ENCODE results near the gene INTS11.

Gene INTS11

GRCh38 chr1:1357871-1358432 lies 33.5 kb upstream of the INTS11 start:
- no peak for DNase-seq

- DNase-seq, result no peak
Observed at GRCh38 chr1:1356796-1357401, 32.4 kb upstream of the INTS11 start.

DNA sequence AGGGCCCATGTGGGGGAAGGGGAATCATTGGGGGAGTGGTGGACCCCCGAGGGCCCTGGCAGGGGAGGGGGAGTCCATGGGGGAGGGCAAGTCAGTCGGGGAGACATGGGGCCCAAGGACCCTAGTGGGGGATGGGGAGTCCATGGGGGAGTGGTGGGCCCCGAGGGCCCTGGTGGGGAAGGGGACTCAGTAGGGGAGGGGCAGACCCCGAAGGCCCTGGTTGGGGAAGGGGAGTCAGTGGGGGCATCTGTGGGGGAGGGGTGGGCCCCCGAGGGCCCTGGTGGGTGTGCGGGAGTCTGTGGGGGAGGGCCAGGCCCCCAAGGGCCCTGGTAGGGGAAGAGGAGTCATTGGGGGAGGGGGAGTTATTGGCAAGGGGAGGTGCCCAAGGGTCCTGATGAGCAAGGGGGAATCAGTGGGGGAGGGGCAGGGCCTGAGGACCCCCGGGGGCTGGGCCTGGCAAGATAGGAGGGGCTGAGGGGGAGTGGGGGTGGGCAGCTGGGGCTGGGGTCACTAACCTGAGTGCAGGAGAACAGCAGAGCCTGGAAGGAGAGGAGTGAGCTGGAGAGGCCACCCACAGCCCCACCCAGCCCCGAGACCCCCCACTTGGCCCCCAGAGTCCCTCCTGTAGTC lies 31.8 kb upstream of the INTS11 start:
- DNase-seq, result no peak

DNA sequence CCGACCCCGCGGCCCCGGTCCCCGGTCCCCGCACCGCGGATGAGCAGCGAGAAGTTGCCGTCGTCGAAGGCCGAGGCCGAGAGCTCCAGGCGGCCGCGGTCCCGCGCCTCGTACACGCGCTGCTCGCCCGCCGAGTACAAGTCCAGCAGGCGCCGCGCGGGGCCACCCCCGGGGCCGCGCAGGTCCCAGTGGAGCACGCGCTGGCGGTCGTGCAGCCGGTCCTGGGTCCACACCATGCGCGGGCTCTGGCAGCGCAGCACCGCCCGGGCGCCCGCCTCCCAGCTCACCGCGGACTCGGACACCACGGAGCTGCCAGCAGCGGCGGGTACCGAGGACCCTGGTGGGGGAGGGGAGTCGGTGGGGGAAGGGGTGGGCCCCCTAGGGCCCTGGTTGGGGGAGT lies 31.0 kb upstream of the INTS11 start:
- no peak for DNase-seq

DNA sequence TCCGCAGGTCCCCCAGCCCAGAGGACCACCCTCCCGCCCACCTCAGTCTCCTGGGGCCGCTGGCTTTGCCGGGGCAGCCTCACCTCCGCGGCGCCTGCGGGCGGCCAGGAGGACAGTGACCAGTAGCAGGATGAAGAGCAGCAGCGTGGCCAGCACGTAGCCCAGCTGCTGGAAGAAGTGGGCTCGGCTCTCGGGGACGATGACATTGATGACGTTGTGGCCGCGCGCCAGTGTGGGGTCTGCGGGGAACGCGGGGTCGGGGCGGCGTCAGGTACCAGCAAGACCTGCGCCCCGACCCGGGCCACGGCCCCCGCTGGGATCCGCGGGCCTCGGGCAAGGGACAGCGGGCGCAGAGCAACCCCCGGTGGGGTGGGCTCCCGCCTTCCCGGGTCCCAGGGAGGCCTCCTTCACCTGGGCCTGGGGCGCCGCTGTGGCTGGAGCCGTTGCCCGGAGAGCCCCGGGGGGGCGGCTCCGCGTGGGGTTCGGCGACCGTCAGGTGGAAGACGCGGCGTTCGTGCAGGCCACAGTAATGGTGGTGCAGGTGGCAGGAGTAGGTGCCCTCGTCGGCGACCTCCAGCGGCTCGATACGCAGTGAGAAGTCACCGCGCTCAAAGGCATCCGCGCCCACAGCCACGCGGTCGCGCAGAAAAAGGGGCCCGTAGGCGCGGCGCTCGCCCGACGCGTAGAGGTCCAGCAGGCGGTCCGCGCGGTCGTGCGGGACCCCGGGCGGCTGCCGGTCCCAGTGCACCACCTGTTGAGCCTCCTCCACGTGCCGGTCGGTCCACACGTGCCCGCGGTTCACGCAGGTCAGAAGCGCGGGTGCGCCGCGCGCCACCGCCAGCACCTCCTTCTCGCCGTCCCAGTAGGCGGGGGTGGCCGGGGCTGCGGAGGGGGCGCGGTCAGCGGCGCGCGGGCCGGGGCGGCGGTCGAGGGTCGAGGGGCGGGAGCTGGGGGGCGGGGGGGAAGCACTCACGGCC lies 30.1 kb upstream of the INTS11 start:
- no peak for DNase-seq

- no peak for DNase-seq
Observed at GRCh38 chr1:1353389-1354151, 29.1 kb upstream of the INTS11 start.

DNA sequence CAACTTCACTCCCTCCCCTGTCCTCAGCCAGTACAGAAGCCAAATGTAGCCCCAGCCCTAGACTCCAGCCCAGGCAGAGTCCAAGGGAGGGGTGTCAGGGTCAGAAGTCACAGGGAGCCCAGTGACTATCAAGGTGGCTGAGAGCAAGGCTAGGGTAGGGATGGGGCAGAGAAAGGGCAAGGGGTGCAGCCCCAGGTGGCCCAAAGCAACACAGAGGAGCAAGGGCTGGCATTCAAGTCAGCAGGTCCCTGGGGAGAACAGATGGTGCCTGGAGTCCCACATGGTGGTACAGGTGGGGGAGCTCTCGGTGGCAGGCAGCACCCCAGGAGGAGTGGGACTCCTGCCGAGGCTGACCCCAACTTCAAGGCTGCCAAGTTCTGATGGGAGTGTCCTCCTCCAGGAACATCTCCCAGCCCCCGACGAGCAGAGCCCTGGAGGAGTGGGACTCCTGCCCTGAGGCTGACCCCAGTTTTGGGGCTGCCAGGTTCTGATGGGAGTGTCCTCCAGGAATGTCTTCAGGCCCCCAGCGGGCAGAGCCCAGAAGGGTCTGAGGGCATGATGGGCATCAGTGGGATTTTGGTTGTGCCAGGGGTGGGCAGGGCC lies 28.4 kb upstream of the INTS11 start:
- no peak for DNase-seq

GRCh38 chr1:1351511-1352427 lies 27.3 kb upstream of the INTS11 start:
- no peak for DNase-seq

DNA sequence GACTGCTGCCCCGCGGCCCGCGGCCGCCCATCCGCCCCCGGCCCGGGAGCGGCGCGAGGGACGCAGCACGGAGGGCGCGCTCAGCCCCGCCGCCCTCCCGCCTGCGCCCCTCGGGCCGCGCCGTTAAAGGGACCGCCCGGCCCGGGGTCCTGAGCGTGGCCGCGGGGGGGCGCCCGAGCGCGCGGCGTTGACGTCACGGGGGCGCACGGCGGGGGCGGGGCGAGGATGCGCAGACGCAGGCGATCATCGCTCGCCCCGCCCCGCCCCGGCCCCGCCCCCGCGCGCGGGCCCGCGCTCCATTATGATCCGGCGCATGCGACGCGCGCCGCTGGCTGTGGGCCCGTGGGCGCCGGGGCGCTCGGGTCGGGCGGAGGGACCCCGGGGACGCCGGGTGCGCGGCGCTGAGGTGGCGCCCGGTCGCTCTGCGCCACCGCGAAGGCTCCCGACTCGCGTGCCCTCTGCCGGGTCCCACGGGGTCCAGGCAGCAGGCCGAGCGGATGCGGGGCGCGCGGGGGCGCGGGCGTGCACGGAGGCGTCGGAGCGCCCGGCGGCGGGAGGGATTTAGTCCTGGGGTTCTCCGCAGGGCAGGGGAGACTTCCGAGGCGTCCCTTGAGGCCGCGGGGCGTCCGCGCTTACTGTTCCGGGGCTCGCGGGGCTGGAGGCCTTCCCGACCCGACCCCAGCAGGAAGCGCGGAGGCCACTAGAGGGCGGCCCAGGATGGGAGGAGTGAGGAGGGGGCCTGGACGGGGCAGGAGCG lies 25.0 kb upstream of the INTS11 start, which contains the start of gene DVL1:
Gene DVL1, minus strand, starts transcription at position 163 of the 757 bp plus-strand sequence. CDS start 353 bp downstream, outside the sequence.
- peak; percentile 90 for DNase-seq

GRCh38 chr1:1348420-1349255 lies 24.2 kb upstream of the INTS11 start:
- DNase-seq, result no peak

DNA sequence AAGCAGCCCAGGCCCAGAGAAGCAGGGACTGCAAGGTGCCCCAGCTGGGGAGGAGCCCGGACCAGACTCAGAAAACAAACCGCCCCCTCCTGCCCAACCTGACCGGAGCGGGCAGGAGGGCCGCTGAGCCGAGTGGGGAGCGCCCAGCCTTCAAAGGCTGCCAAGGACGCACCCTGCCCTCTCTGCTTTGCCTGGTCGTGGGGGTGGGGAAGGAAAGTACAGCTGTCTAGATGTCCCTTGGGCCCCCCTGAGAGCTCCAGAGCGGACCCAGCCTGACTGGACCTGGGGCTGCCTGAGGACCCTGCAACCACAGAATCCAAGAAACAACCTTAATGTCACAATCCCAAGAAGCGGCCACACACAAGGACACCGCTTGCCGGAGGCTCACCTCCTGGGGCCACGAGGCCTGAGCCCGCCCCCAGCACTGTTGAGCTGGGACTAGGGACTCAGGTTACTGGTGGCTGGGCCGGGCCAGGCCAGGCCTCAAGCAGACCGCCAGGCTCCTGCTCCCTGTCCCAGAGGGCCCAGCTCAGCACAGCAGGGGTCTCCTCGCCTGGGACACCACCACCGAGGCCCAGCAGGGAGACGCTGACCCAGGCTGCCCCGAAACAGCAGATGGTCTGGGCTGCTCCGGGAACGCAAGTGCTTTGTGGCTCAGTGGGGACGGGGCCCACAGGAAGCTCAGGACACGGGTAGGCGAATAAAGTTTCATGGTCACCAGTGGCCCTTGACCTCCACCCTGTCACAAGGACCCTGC lies 23.4 kb upstream of the INTS11 start:
- DNase-seq, result no peak

DNA sequence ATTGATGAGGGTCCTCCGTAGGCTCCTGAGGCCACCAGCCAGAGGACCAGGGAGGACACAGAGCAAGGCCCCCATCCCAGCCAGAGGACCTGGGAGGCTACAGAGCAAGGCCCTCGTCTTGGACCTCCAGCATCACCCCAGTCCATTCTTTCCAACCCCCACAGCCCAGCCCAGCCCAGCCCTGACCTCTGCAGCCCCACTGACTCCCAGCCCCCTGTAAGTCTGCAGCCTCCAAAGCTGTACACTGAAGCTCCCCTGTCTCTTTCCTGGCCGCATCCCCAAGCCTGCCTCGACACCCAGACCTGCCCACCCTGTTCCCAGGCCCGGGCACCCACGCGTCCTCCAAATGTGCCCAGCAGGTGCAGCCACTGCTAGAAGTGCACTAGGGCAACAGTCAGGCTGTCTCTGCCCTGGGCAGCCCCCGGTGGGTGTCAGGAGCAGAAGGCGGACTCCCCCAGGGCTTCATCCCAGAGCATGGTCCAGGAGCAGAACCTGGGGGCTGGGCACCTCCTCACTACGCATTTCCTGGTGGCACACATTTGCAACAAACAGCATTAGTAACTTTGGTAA lies 22.7 kb upstream of the INTS11 start:
- DNase-seq, result no peak

GRCh38 chr1:1346501-1346890 lies 22.0 kb upstream of the INTS11 start:
- DNase-seq, result no peak

GRCh38 chr1:1345860-1346500 lies 21.5 kb upstream of the INTS11 start:
- DNase-seq, result no peak

GRCh38 chr1:1345384-1345783 lies 20.9 kb upstream of the INTS11 start:
- no peak for DNase-seq

- peak; percentile 83 for DNase-seq
Observed at GRCh38 chr1:1344655-1345361, 20.3 kb upstream of the INTS11 start.

All from activated effector memory CD4-positive, alpha-beta T cell treated with anti-CD3 and anti-CD28 coated beads, Interleukin-2, amount 50 U/mL, for 16 hours (primary cell).